Stomach (tissue), 9 donors: Measurements from ENCODE around the gene ALG5. TPM values are rescaled to one million over a fixed set of nuclear protein-coding genes. Genes with fewer than 3 reads are reported as not detected.

ENCODE experiments used
- DNase-seq, 2 donors: peaks; one replicate each; pipeline versions ENCODE4 v3.0.0 to v3.0.0-alpha.2; 2013 to 2019
- H3K27ac ChIP-seq, 5 donors: fragments of 200-600 bp in 4 of 5; sonication (generic) in 4 of 5; one replicate each; pipeline ENCODE4 v1.5.1; 2013 to 2019; ENCODE audit warnings: mild to moderate bottlenecking in 1 of 5, moderate library complexity in 1 of 5
- H3K27me3 ChIP-seq, 3 donors: fragments of 200-600 bp; sonication (generic); one replicate each; pipeline ENCODE4 v1.5.1; 2017 to 2019; ENCODE audit warnings: mixed run types in 1 of 3
- H3K36me3 ChIP-seq, 4 donors: fragments of 200-600 bp; sonication (generic); 1 replicate in 3 of 4; 2 replicates in 1 of 4; pipeline ENCODE4 v1.5.1; 2016 to 2019
- H3K4me1 ChIP-seq, 4 donors: fragments of 200-600 bp; sonication (generic); one replicate each; pipeline ENCODE4 v1.5.1; 2016 to 2019
- H3K4me3 ChIP-seq, 4 donors: fragments of 200-600 bp; sonication (generic) in 3 of 4; one replicate each; pipeline ENCODE4 v1.5.1; 2016 to 2019; ENCODE audit warnings: mild to moderate bottlenecking in 1 of 4
- H3K9me3 ChIP-seq, 4 donors: fragments of 200-600 bp; sonication (generic); one replicate each; pipeline ENCODE4 v1.5.1; 2016 to 2019
- CTCF ChIP-seq, 7 experiments: fragments of 450-650 bp in 4 of 7; fragments of 200-600 bp in 3 of 7; sonication (generic) in 3 of 7; IDR thresholded peaks; one replicate each; pipeline ENCODE4 v1.5.1; 2016 to 2019; ENCODE audit warnings: antibody characterized with exemption in 7 of 7, control low read depth in 2 of 7, mild to moderate bottlenecking in 1 of 7
- EP300 ChIP-seq: sonication (generic); formaldehyde crosslinking; IDR thresholded peaks from one replicate; pipeline ENCODE4 v1.6.1; 2017; ENCODE audit warnings: antibody characterized with exemption
- POLR2A ChIP-seq, 4 donors: fragments of 450-650 bp; IDR thresholded peaks; one replicate each; pipeline ENCODE4 v1.6.1; 2016; ENCODE audit warnings: antibody characterized with exemption in 4 of 4, control low read depth in 2 of 4, mild to moderate bottlenecking in 1 of 4, moderate library complexity in 1 of 4
- POLR2AphosphoS5 ChIP-seq, 3 donors: sonication (generic); formaldehyde crosslinking; IDR thresholded peaks; one replicate each; pipeline ENCODE4 v1.6.1; 2016; ENCODE audit warnings: antibody characterized with exemption in 3 of 3
- WGBS, 5 donors: extraction: QIAGEN DNeasy Blood & Tissue Kit in 3 of 5; methylation state at CpG; one replicate each; pipeline versions ENCODE4 v1.1.5 to v1.1.7; 2013 to 2018; 5-methylcytosine and 5-hydroxymethylcytosine counted together
- intact Hi-C: fragments of 100-400 bp; cut with DNase I; formaldehyde crosslinking; loops from one replicate; pipeline ENCODE4 v1.15.1; 2023; ENCODE audit warnings: low total_unique reads
- polyA plus RNA-seq, 3 donors: library from polyadenylated mRNA; stranded (reverse); fragments of 200-250 nt; gene quantifications; one replicate each; pipeline ENCODE4 v1.2.3, GENCODE V29; 2013
- total RNA-seq, 5 donors: library from RNA; depleted of rRNA; stranded (reverse); fragments of >200 nt; gene quantifications; one replicate each; pipeline versions ENCODE4 v1.1.0 to v1.2.3, GENCODE V29; 2014 to 2016
- donor health status: healthy with polysubstance abuse.
- donor health status: Bipolar disorder and iron deficiency.
- donor health status: healthy.

The ALG5 gene
- total and polyA plus RNA-seq, 8 donors = 1.2 to 61.1 (median 28.2) TPM

- DNase-seq = peak in 1 of 2 donors; percentile 30
- peaks cover 0 to 35% (median 0%) of the 10 kb centered on the region in 3 donors for H3K27me3 ChIP-seq
- WGBS, 5 donors = 27 to 45% (median 33%) methylated on average over 9 of the region's 9 CpGs
- H3K27ac ChIP-seq = peak overlapping the region; percentile 59 to 88 (median 74)
- intact Hi-C loops = no loop called here
- H3K36me3 ChIP-seq = no peaks in the 10 kb centered on the region
- no peaks in the 10 kb centered on the region for H3K9me3 ChIP-seq
- no peak for TF ChIP-seq POLR2AphosphoS5 (IDR thresholded peaks at IDR 0.05)
- TF ChIP-seq POLR2A (IDR thresholded peaks at IDR 0.05) = no peak
- TF ChIP-seq EP300 = no peak
- TF ChIP-seq CTCF (IDR thresholded peaks at IDR 0.05) = no peak
- peak overlapping the region; percentile 64 to 82 (median 70) for H3K4me3 ChIP-seq
- peaks cover 11 to 43% (median 24%) of the 10 kb centered on the region in 4 donors for H3K4me1 ChIP-seq
Observed at GRCh38 chr13:36920616-36921185, 78.4 kb downstream of the ALG5 start.

GRCh38 chr13:36919833-36920615 is 79.1 kb downstream of the ALG5 start, which contains the start of gene SMAD9:
Gene SMAD9, minus strand, starts transcription at chr13:36920238. Its CDS starts 40,549 bp downstream, at chr13:36879689.
- Histone ChIP-seq H3K4me1 (peaks cover 11 to 44% (median 24%) of the 10 kb centered on the region in 4 donors), H3K27me3 (peaks cover 0 to 35% (median 0%) of the 10 kb centered on the region in 3 donors), H3K9me3 (no peaks in the 10 kb centered on the region), H3K36me3 (no peaks in the 10 kb centered on the region), H3K4me3 (peak within 1 kb of the TSS; percentile 64 to 82 (median 70)), H3K27ac (peak within 1 kb of the TSS; percentile 59 to 88 (median 74))
- WGBS, 5 donors = 0 to 2% (median 1%) methylated on average over 27 to 102 of the region's 104 CpGs
- DNase-seq = peak; percentile 82 to 92
- no peak for TF ChIP-seq EP300
- TF ChIP-seq POLR2AphosphoS5 (IDR thresholded peaks at IDR 0.05) = no peak
- TF ChIP-seq CTCF (IDR thresholded peaks at IDR 0.05) = no peak
- TF ChIP-seq POLR2A (IDR thresholded peaks at IDR 0.05) = no peak
- intact Hi-C loops = no loop called here

GRCh38 chr13:36919171-36919832 is 79.8 kb downstream of the ALG5 start:
- H3K4me1 ChIP-seq = peaks cover 11 to 51% (median 24%) of the 10 kb centered on the region in 4 donors
- H3K9me3 ChIP-seq = no peaks in the 10 kb centered on the region
- H3K36me3 ChIP-seq = no peaks in the 10 kb centered on the region
- H3K27me3 ChIP-seq = peaks cover 0 to 35% (median 0%) of the 10 kb centered on the region in 3 donors
- intact Hi-C loops = no loop called here
- peak overlapping the region; percentile 64 to 82 (median 70) for H3K4me3 ChIP-seq
- WGBS, 5 donors = 1 to 2% (median 2%) methylated on average over 28 to 51 of the region's 51 CpGs
- TF ChIP-seq POLR2AphosphoS5 (IDR thresholded peaks at IDR 0.05) = peak in 2 of 3 donors; percentile 20 to 32
- no peak for TF ChIP-seq CTCF (IDR thresholded peaks at IDR 0.05)
- peak overlapping the region; percentile 59 to 88 (median 73) for H3K27ac ChIP-seq
- DNase-seq = peak; percentile 39 to 77
